Stomach (tissue), 4 donors: ENCODE data around the gene ERG28.

Source experiments
- CTCF ChIP-seq, 7 experiments: fragments of 450-650 bp in 4 of 7; fragments of 200-600 bp in 3 of 7; sonication (generic) in 3 of 7; IDR thresholded peaks; one replicate each; pipeline ENCODE4 v1.5.1; 2016 to 2019; ENCODE audit warnings: antibody characterized with exemption in 7 of 7, control low read depth in 2 of 7, mild to moderate bottlenecking in 1 of 7
- EP300 ChIP-seq: sonication (generic); formaldehyde crosslinking; IDR thresholded peaks from one replicate; pipeline ENCODE4 v1.6.1; 2017; ENCODE audit warnings: antibody characterized with exemption
- POLR2A ChIP-seq, 4 donors: fragments of 450-650 bp; IDR thresholded peaks; one replicate each; pipeline ENCODE4 v1.6.1; 2016; ENCODE audit warnings: antibody characterized with exemption in 4 of 4, control low read depth in 2 of 4, mild to moderate bottlenecking in 1 of 4, moderate library complexity in 1 of 4
- POLR2AphosphoS5 ChIP-seq, 3 donors: sonication (generic); formaldehyde crosslinking; IDR thresholded peaks; one replicate each; pipeline ENCODE4 v1.6.1; 2016; ENCODE audit warnings: antibody characterized with exemption in 3 of 3

- TF ChIP-seq CTCF (IDR thresholded peaks at IDR 0.05) (no peak), EP300 (no peak), POLR2A (IDR thresholded peaks at IDR 0.05) (no peak), POLR2AphosphoS5 (IDR thresholded peaks at IDR 0.05) (no peak)
Measured at GRCh38 chr14:75646762-75647161, 13.9 kb downstream of the ERG28 start.
